ENCODE results near the gene AGAP2. TPM values are rescaled to one million over a fixed set of nuclear protein-coding genes. Genes with fewer than 3 reads are reported as not detected.
A peak's percentile ranks its signal among the peaks of the same experiment; 100 is the strongest.

The AGAP2 gene
- total and polyA plus RNA-seq, 2 of the 13 experiments (the other 11 are each of a cell fraction or from before 2014, with no cell fraction given), result 0.38 to 0.45 TPM

DNA sequence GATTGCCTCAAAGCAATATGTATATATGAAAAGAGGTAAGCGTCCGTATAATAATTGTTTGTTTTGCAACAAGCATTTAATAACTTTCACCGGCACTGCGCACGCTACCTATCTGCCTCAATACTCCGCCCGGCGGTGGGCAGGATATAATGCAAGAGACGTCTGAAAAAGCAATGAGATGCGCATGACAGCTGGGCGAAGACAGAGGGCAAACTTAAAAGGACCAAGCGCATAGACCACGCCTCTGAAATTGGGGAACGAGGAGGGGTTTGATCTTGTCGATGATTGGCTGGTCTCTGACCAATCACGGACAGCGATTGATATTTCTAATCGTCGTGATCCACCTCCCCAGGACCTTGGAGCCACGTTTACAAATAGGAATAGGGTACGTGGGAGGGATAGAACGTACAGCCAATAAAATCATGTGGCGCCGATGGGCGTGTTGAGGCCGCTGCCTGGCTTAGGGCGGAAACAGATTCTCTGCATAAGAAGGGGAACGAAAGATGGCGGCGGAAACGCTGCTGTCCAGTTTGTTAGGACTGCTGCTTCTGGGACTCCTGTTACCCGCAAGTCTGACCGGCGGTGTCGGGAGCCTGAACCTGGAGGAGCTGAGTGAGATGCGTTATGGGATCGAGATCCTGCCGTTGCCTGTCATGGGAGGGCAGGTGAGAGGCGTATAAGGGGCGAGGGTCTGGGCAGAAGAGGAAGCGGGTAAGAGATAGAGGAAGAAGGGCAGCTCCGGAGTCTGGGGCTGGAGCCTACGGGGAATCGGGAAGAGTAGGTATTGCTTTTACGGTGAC lies 44.7 kb downstream of the AGAP2 start, which contains the start of gene OS9 (continued):
- TF ChIP-seq, protein P1, sequence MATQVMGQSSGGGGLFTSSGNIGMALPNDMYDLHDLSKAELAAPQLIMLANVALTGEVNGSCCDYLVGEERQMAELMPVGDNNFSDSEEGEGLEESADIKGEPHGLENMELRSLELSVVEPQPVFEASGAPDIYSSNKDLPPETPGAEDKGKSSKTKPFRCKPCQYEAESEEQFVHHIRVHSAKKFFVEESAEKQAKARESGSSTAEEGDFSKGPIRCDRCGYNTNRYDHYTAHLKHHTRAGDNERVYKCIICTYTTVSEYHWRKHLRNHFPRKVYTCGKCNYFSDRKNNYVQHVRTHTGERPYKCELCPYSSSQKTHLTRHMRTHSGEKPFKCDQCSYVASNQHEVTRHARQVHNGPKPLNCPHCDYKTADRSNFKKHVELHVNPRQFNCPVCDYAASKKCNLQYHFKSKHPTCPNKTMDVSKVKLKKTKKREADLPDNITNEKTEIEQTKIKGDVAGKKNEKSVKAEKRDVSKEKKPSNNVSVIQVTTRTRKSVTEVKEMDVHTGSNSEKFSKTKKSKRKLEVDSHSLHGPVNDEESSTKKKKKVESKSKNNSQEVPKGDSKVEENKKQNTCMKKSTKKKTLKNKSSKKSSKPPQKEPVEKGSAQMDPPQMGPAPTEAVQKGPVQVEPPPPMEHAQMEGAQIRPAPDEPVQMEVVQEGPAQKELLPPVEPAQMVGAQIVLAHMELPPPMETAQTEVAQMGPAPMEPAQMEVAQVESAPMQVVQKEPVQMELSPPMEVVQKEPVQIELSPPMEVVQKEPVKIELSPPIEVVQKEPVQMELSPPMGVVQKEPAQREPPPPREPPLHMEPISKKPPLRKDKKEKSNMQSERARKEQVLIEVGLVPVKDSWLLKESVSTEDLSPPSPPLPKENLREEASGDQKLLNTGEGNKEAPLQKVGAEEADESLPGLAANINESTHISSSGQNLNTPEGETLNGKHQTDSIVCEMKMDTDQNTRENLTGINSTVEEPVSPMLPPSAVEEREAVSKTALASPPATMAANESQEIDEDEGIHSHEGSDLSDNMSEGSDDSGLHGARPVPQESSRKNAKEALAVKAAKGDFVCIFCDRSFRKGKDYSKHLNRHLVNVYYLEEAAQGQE (IDR thresholded peaks at IDR 0.05; ENCODE audit: borderline replicate concordance in 1 of 2, low read depth in 1 of 2, low read length in 2 of 2), result peak in 1 of 2 experiments; percentile 73; a peak in 2 of 4 replicates
- TF ChIP-seq ZNF746 (CRISPR knock-in tag; IDR thresholded peaks at IDR 0.05) (no peak; the same call in 1 of the 2 replicates), ZNF350 (CRISPR knock-in tag; IDR thresholded peaks at IDR 0.05; ENCODE audit: borderline replicate concordance, low read depth) (peak; percentile 75; the same call in 1 of the 2 replicates), ZNF550 (CRISPR knock-in tag; IDR thresholded peaks at IDR 0.05; ENCODE audit: borderline replicate concordance) (peak; percentile 36; the same call in 1 of the 2 replicates), ZNF484 (CRISPR knock-in tag; IDR thresholded peaks at IDR 0.05; ENCODE audit: borderline replicate concordance, low read depth) (no peak), XRCC5 (optimal IDR thresholded peaks at IDR 0.05; ENCODE audit: low read length) (peak; percentile 76), SNRNP70 (IDR thresholded peaks at IDR 0.05; ENCODE audit: low read depth, low read length) (no peak), ZNF792 (CRISPR knock-in tag; IDR thresholded peaks at IDR 0.05) (0 out of 2 replicates have a peak, but pooled peaks have one; percentile 5), ZNF510 (CRISPR knock-in tag; IDR thresholded peaks at IDR 0.05; ENCODE audit: low read depth) (no peak), ERF (CRISPR knock-in tag; IDR thresholded peaks at IDR 0.05) (peak; percentile 70), RFXANK (CRISPR knock-in tag; IDR thresholded peaks at IDR 0.05) (0 out of 2 replicates have a peak, but pooled peaks have one; percentile 39)
- TF ChIP-seq, protein P2, sequence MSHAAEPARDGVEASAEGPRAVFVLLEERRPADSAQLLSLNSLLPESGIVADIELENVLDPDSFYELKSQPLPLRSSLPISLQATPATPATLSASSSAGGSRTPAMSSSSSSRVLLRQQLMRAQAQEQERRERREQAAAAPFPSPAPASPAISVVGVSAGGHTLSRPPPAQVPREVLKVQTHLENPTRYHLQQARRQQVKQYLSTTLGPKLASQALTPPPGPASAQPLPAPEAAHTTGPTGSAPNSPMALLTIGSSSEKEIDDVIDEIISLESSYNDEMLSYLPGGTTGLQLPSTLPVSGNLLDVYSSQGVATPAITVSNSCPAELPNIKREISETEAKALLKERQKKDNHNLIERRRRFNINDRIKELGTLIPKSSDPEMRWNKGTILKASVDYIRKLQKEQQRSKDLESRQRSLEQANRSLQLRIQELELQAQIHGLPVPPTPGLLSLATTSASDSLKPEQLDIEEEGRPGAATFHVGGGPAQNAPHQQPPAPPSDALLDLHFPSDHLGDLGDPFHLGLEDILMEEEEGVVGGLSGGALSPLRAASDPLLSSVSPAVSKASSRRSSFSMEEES (CRISPR knock-in tag; IDR thresholded peaks at IDR 0.05), result peak; percentile 27; the same call in 1 of the 2 replicates
- TF ChIP-seq, protein P3, sequence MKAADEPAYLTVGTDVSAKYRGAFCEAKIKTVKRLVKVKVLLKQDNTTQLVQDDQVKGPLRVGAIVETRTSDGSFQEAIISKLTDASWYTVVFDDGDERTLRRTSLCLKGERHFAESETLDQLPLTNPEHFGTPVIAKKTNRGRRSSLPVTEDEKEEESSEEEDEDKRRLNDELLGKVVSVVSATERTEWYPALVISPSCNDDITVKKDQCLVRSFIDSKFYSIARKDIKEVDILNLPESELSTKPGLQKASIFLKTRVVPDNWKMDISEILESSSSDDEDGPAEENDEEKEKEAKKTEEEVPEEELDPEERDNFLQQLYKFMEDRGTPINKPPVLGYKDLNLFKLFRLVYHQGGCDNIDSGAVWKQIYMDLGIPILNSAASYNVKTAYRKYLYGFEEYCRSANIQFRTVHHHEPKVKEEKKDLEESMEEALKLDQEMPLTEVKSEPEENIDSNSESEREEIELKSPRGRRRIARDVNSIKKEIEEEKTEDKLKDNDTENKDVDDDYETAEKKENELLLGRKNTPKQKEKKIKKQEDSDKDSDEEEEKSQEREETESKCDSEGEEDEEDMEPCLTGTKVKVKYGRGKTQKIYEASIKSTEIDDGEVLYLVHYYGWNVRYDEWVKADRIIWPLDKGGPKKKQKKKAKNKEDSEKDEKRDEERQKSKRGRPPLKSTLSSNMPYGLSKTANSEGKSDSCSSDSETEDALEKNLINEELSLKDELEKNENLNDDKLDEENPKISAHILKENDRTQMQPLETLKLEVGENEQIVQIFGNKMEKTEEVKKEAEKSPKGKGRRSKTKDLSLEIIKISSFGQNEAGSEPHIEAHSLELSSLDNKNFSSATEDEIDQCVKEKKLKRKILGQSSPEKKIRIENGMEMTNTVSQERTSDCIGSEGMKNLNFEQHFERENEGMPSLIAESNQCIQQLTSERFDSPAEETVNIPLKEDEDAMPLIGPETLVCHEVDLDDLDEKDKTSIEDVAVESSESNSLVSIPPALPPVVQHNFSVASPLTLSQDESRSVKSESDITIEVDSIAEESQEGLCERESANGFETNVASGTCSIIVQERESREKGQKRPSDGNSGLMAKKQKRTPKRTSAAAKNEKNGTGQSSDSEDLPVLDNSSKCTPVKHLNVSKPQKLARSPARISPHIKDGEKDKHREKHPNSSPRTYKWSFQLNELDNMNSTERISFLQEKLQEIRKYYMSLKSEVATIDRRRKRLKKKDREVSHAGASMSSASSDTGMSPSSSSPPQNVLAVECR (CRISPR knock-in tag; IDR thresholded peaks at IDR 0.05; ENCODE audit: borderline replicate concordance), result peak; percentile 94
- TF ChIP-seq, protein P4, sequence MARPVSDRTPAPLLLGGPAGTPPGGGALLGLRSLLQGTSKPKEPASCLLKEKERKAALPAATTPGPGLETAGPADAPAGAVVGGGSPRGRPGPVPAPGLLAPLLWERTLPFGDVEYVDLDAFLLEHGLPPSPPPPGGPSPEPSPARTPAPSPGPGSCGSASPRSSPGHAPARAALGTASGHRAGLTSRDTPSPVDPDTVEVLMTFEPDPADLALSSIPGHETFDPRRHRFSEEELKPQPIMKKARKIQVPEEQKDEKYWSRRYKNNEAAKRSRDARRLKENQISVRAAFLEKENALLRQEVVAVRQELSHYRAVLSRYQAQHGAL (CRISPR knock-in tag; IDR thresholded peaks at IDR 0.05; ENCODE audit: not compliant biosample characterization), result no peak
- TF ChIP-seq, protein P5, sequence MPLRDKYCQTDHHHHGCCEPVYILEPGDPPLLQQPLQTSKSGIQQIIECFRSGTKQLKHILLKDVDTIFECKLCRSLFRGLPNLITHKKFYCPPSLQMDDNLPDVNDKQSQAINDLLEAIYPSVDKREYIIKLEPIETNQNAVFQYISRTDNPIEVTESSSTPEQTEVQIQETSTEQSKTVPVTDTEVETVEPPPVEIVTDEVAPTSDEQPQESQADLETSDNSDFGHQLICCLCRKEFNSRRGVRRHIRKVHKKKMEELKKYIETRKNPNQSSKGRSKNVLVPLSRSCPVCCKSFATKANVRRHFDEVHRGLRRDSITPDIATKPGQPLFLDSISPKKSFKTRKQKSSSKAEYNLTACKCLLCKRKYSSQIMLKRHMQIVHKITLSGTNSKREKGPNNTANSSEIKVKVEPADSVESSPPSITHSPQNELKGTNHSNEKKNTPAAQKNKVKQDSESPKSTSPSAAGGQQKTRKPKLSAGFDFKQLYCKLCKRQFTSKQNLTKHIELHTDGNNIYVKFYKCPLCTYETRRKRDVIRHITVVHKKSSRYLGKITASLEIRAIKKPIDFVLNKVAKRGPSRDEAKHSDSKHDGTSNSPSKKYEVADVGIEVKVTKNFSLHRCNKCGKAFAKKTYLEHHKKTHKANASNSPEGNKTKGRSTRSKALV (CRISPR knock-in tag; IDR thresholded peaks at IDR 0.05), result no peak
